NCI-H1105 treated with DMSO at 0.1 percent for 48 hours (cell line): ENCODE measurements around the gene RAP2A.
A peak's percentile ranks its signal among the peaks of the same experiment; 100 is the strongest.

Experiments used
- DNase-seq: peaks from one replicate; lab custom pipeline; 2025; lab: John Stamatoyannopoulos, UW

RAP2A gene

DNA sequence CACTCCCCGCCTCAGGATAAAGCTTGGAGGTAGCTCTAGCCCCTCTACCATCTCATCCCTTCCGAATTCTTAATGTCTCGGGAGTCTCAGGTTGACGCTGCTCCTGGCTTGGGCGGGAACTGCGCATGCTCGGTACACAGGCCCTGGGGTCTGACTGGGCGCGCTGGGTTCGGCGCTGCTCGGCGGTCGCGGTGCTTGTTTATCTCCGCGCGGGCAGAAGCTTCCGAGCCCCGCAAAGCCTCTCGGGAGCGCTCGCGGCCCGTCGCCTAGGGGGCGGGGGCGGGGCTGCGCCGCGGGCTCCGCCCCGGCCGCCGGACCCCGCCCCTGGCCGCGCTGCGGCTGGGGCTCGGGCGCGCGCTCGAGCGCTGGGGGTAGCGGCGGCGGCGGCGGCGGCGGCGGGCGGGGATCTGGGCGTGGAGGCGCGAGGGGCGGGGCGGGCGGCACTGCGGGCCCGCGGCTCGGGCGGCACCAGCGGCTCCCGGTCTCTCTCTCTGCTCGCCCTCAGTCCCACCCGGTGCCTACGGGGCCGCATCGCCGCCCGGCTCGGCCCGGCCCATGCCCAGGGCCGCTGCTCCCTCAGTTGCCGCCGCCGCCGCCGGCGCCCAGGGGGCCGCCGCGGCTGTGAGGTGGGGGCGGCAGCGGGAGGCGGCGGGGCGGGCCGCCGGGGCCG lies at the start of gene RAP2A:
TSS of gene RAP2A (plus strand) at position 443 of the 670 bp plus-strand sequence. CDS start 302 bp downstream, outside the sequence.
- DNase-seq: peak; percentile 76

DNA sequence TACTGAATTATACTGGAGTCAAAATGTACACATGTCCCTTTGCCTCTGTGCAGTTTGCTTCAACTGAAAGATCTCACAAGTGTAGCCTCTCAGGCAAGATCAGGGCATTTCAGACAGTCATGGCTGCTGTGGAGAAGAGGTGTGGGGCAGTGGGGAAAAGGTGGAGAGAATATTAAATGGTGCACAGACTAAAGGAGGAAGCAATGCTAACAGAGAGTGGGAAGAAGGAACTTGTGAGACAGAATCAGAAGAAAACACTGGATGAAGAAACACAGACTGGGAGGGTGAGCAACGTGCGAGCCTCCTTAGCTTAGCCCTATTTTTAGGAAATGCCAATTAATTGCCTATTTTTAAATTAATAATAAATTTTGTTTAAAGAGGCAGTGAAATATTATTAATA lies 49.6 kb upstream of the RAP2A start:
- DNase-seq: no peak

- DNase-seq: no peak
Measured at GRCh38 chr13:97385146-97385545, 48.8 kb upstream of the RAP2A start.

- no peak for DNase-seq
Measured at GRCh38 chr13:97385854-97386253, 48.1 kb upstream of the RAP2A start.

GRCh38 chr13:97386801-97387484 lies 47.0 kb upstream of the RAP2A start:
- no peak for DNase-seq

DNA sequence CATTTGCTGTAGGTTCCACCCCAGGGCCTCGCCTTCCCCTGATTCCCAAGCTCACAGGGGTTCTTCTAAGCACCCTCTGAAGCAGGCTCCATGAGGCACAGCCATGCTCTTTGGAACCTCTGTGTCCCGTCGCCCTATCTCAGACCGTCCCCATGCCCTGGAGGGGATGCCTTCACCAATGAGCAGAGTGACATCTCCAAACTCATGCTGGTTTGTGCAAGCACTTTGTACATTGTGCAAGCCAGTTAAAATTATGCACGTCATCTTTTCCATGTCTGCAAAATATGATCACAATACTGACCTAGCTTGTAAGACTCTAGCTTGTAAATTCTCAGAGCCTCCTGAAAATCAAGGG lies 46.5 kb upstream of the RAP2A start:
- DNase-seq: no peak

GRCh38 chr13:97387890-97388289 lies 46.1 kb upstream of the RAP2A start:
- DNase-seq: no peak

DNA sequence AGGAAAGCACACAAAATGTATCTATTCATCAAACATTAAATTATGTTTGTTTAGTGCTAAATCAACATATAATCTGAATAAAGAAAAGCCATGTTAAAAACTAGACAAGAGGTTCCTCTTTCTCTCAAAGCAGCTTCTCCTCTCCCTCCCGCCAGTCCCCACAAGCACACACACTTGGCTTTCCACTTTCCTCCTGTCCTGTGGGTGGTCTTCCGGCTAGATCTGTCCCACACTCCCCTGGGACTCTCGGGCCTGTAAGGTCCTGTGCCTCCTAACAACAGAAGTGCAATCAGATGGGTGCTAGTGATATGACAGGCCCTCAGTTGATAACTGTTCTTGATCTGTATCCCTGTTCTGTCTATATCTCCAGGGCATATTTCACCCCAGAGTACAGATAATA lies 45.6 kb upstream of the RAP2A start:
- DNase-seq: no peak

- no peak for DNase-seq
Measured at GRCh38 chr13:97390941-97391600, 42.9 kb upstream of the RAP2A start.

DNA sequence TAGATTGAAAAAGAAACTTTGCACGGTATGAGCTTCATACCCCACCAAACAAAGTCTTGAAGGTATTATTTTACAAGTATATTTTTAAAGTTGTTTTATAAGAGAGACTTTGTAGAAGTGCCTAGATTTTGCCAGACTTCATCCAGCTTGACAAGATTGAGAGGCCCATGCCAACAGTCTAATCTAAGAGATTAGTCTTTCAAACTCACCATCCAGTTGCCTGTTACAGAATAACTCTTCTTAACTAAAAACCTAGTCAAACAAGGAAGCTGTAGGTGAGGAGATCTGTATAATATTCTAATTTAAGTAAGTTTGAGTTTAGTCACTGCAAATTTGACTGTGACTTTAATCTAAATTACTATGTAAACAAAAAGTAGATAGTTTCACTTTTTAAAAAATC lies 41.9 kb upstream of the RAP2A start:
- no peak for DNase-seq

DNA sequence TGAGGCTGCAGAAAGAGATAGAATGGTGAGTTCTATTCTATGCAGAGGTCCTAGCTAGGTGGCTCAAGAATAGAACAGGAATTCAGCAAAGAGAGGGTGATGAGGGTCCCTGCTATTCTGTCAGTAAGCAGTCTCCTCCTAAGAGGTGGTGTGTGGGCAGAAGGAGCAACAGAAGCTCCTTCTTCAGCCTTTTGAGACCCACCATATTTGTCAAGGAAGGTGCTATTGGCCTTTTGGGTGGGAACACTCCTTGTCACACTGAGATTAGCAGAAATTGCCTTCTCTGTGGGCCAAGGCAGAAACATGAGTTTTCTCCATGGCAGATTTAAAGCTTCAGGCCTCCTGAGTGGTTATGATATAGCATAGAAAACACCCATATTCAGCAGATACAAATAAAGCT lies 39.4 kb upstream of the RAP2A start:
- DNase-seq: no peak

GRCh38 chr13:97395447-97396136 lies 38.4 kb upstream of the RAP2A start:
- DNase-seq: no peak

DNA sequence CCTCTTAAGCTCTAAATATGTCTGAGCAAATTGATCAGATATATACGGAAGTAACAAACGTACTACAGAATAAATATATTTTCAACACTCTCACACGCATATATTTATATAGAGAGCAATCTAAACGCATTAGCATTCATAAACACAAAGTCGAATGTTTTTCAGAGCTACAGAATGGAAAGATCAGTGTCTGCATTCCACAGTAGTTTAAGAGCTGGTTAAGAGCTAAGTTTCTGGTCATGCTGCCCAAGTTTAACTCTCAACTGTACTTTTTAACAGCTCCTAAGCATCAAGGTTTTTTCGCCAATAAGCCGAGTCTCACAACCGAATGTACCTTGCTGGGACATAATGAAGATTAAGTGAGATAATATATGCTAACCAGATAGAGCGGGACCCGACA lies 36.7 kb upstream of the RAP2A start:
- no peak for DNase-seq

GRCh38 chr13:97401421-97401820 lies 32.5 kb upstream of the RAP2A start:
- no peak for DNase-seq

- no peak for DNase-seq
Measured at GRCh38 chr13:97403893-97404750, 29.8 kb upstream of the RAP2A start.

DNA sequence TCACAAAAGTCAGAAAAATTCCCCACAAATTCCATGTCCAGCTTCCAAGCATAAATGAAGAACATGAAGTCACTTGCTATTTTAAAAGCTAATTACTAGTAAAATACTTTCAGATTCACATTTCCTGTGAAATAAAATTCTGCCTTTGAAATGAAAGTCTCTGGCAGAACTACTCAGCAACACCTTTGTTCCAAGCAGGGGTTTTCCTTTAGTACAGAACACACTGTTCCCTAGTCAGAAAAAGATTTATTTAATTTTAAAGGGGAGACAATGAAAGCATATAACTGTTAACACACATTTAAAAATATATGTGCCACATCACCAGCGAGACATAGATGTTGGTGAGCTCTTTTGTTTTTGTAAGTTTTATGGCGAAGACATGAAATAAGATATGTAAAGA lies 26.4 kb upstream of the RAP2A start:
- DNase-seq: no peak

GRCh38 chr13:97408938-97409337 lies 25.0 kb upstream of the RAP2A start:
- DNase-seq: no peak

DNA sequence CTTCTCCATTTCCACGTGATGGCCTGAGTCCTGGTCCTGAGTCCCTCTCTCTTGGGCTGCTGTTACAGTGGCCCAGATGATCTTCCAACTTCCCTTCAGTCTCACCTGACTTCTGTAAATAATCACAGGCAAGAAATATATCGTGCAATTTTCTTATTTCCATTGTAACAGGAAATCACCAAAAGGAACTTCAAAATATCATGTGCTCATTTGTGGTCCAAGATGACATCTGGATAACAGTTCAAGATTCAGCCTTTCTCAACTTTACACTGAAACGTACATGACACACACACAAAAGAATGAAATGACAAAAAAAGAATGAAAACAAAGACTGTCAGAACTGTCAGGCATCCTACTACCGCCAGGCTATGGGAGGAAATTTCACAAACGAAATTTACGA lies 22.0 kb upstream of the RAP2A start:
- no peak for DNase-seq

GRCh38 chr13:97413694-97414093 lies 20.3 kb upstream of the RAP2A start:
- no peak for DNase-seq

- no peak for DNase-seq
Measured at GRCh38 chr13:97414392-97414791, 19.6 kb upstream of the RAP2A start.

DNA sequence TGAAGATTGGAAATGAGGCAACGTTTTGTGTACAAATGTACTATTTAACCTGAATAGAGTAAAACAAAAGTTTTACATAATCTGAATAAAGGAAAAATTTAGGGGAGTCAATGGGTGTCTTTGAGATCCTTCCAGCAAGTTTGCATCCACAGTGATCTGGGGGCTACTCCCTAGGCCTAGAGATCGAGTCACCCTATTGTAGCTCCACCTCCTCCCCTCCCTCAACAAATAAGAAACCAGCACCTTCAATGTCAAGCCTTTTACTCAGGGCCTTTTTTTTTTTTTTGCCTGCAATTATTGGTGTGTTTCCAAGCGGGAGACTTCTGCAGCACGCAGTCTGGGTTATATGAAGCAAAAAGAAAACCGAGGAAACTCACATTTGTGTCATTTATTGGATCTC lies 16.3 kb upstream of the RAP2A start:
- no peak for DNase-seq
